MV-4-11 (cell line): ENCODE measurements around the gene TOR2A.

Experiments used
- DNase-seq: peaks from one replicate; lab custom pipeline; 2025; lab: John Stamatoyannopoulos, UW

TOR2A gene

DNA sequence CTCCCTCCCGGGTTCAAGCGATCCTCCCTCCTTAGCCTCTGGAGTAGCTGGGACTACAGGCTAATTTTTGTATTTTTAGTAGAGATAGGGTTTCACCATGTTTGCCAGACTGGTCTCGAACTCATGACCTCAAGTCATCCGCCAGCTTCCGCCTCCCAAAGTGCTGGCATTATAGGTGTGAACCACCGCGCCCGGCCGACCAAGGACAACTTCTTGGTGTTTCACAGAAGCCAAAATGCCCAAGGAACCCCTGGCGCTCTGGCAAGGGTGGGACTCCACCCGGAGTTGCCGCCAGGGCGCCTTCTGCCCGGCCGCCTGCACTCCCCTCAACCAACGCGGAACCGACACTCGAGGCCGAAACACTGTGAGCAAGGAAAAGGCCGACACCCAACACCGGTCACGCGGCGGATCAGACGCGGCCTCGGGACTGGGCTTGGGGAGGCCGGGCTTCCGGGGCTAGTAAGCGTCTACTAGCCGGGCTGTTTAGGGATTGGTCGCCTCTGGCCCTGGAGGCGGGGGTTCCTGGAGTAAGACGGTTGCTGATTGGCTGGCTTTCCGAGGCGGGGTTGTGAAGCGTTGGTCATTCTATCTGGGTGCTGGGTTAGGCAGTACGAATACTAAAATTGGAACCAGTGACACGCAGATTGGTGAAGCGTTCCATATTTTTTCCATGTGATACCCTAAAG, 36.0 kb downstream of the TOR2A start:
- DNase-seq: peak; percentile 98

- no peak for DNase-seq
Observed at GRCh38 chr9:127698386-127698785, 36.7 kb downstream of the TOR2A start.

DNA sequence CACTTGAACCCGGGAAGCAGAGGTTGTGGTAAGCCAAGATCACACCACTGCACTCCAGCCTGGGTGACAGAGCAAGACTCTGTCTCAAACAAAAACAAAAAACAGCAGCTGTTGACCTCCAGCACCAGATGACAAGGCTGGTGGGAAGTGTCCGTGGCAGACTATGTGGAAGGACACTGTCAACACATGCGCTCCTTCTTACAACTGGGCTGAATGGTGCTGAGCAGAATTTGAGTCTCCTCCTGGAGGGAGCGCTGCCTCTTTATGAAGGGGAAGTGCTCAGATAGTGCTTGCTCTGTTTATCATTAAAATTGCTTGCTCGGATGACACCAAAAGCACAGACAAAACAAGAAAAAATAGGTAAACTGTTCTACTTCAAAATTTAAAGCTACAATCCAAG, 37.5 kb downstream of the TOR2A start:
- DNase-seq: no peak

GRCh38 chr9:127694890-127695720, 40.0 kb downstream of the TOR2A start:
- DNase-seq: no peak

DNA sequence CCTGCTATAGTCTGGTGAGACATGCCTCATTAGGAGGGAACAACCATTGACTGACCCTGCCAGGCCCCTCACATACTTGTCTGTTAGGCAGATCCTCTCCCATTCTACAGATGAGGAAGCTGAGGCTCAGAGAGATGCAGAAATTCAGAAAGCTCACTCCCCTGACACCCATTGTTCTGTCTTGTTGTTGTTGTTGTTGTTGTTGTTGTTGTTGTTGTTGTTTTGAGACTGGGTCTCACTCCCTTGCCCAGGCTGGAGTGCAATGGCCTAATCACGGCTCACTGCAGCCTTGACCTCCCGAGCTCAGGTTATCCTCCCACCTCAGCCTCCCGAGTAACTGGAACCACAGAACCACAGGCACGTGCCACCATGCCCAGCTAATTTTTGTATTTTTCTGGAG, 41.4 kb downstream of the TOR2A start:
- no peak for DNase-seq

DNA sequence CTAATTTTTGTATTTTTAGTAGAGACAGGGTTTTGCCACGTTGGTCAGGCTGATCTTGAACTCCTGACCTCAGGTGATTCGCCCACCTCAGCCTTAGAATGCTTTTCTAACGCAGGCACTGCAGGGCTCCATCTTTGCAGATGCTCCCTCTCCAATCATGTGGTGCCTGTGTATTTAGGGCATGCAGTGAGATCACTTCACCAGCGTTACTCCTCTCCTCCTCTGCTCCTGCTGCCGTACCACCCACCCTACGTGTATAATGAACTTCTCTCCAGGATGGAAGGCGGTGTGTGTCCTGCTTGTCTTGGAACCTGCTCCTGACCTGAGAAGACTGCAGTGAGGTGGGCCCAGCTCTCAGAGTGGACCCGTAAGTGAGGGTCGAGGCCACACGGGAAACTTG, 42.0 kb downstream of the TOR2A start:
- DNase-seq: no peak

GRCh38 chr9:127692071-127692470, 43.0 kb downstream of the TOR2A start:
- no peak for DNase-seq

DNA sequence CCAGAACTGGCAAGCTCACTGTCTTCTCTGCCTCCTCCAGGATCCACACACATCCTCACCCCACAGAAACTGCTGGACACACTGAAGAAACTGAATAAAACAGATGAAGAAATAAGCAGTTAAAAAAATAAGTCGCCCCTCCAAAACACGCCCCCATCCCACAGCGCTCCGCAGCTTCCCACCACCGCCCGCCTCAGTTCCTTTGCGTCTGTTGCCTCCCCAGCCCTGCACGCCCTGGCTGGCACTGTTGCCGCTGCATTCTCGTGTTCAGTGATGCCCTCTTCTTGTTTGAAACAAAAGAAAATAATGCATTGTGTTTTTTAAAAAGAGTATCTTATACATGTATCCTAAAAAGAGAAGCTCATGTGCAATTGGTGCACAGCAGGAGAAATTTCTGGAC, 44.4 kb downstream of the TOR2A start:
- no peak for DNase-seq

DNA sequence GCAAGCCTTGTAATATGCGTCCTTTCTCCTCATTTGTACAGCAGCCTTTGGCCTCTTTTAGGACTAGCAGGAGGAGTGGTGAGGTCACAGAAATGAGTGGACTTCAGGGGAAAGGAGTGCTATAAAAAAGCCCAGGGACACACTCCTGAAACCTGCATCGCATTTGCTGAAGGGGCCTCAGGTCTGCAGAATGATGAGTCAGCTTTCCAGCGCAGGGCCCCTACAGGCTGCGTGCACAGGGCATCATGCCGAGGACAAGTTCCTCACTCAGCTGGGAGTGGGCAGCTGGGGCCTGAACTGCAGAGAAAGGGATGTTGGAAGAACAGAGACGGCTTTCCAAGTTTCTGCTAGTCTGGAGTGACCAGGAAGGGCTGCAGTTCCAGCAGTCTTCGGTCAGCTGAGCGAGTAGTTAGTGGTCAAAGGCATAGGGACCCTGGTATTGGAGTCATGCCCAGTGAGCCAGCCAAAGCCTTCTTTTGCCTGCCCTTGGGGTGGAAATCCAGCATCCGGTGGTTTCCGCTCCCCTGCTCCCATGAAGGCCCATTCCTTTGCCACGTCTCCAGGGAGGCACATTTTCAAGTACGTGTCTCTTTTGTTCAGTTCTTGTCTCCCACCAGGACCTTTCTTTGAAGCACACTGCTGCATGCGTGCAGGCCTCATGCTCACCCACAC, 45.6 kb downstream of the TOR2A start:
- no peak for DNase-seq

GRCh38 chr9:127686461-127687393, 48.4 kb downstream of the TOR2A start:
- peak; percentile 35 for DNase-seq

- no peak for DNase-seq
Observed at GRCh38 chr9:127684576-127684975, 50.5 kb downstream of the TOR2A start.

DNA sequence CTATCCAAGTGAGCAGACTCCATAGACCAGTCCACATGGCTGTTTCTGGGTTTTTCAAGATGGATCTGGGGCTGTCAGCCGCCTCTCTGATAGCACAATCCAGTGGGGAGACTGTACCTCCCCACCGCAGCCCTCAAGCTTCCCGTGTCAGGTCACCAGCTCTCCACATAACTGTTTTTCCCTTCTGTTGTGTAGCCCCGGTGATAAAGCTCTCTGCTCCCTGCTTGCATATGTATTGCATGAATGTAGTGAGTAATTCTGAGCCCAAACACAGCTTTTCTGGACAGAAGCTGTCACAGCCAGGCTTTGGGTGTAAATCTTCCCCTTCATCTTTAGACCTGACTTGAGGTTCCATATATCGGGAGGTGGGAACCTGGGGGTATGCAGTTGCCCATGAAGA, 51.4 kb downstream of the TOR2A start:
- no peak for DNase-seq

DNA sequence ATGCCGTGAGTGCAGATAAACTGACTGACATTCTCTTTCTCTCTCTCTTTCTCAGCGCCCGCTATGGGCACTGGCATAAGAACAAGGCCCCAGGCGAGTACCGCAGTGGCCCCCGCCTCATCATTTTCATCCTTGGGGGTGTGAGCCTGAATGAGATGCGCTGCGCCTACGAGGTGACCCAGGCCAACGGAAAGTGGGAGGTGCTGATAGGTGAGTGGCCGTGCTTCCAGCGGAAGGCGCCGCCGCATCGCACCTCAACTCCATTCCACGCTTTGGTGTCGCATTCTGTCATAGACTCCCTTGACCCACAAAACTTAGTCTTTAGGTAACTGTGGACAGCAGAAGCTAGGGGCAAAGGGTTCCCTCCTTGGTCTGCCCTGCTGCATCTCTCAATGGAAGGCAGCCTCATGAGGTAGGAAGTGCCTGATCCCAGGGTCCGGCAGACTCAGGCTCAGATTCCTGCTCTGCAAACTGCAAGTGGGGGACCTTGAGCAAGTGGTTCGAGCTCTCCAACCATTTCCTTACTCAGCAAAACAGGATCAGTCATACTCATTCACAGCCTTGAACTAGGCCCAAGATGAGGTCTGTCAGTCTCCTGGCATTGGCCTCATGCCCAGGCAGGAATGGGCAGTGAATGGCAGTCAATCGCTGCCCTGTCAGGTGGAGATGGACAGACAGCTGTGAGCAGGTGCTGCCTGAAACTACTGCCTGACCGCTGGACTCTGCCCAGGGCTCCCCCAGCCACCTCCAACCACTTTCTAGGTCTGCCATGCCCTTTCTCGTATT, 52.5 kb downstream of the TOR2A start:
- DNase-seq: no peak
